CD4-positive, alpha-beta memory T cell (primary cell): ENCODE measurements around the gene EML2. TPM values are rescaled to one million over a fixed set of nuclear protein-coding genes. Genes with fewer than 3 reads are reported as not detected.
"Not testable (repeated sequence)": the region's sequence is repeated elsewhere in the genome, so short reads cannot be mapped to it uniquely, and the experiment has no call there.

ENCODE experiments used
- CTCF ChIA-PET: fragments of 350-600 bp; sonication (Branson Sonifier 250); formaldehyde crosslinking; loops from one replicate; lab custom pipeline; 2021; ENCODE audit warnings: inconsistent platforms; ENCODE audit not compliant: partially characterized antibody; lab: Charles Lee
- POLR2A ChIA-PET: fragments of 350-600 bp; sonication (Branson Sonifier 250); formaldehyde crosslinking; loops from one replicate; lab custom pipeline; 2021; ENCODE audit not compliant: partially characterized antibody; lab: Charles Lee
- DNase-seq, 5 donors: peaks; one replicate each; pipeline versions ENCODE4 v3.0.0 to v3.0.0-alpha.2; 2020 to 2022; ENCODE audit warnings: mixed read lengths in 1 of 5
- H3K27ac ChIP-seq: one replicate; pipeline ENCODE4 v1.7.0; 2013; ENCODE audit warnings: low read depth, low read length
- H3K27me3 ChIP-seq: 2 replicates; pipeline ENCODE4 v1.7.0; 2013; ENCODE audit warnings: mild to moderate bottlenecking, low read length, moderate library complexity; ENCODE audit not compliant: insufficient read depth
- H3K36me3 ChIP-seq: 2 replicates; pipeline ENCODE4 v1.7.0; 2013; ENCODE audit warnings: mild to moderate bottlenecking, low read length, moderate library complexity; ENCODE audit not compliant: insufficient read depth
- H3K4me1 ChIP-seq: 2 replicates; pipeline ENCODE4 v1.7.0; 2013; ENCODE audit warnings: mild to moderate bottlenecking, low read length, moderate library complexity; ENCODE audit not compliant: insufficient read depth
- H3K4me3 ChIP-seq, 2 donors: one replicate each; pipeline ENCODE4 v1.7.0; 2013; ENCODE audit warnings: low read length in 2 of 2, mild to moderate bottlenecking in 1 of 2
- H3K9me3 ChIP-seq, 2 donors: one replicate each; pipeline ENCODE4 v1.7.0; 2013; ENCODE audit warnings: low read length in 2 of 2, control low read depth in 1 of 2; ENCODE audit not compliant: control insufficient read depth in 1 of 2
- H3K27ac Mint-ChIP-seq, 7 donors: one replicate each; pipeline ENCODE4 v1.8.0; 2020 to 2021; ENCODE audit warnings: mixed read lengths in 7 of 7, mild to moderate bottlenecking in 6 of 7, inconsistent platforms in 3 of 7, moderate library complexity in 3 of 7
- H3K27me3 Mint-ChIP-seq, 2 donors: one replicate each; pipeline ENCODE4 v1.8.0; 2020 to 2021; ENCODE audit warnings: mixed read lengths in 2 of 2
- H3K36me3 Mint-ChIP-seq, 2 donors: one replicate each; pipeline ENCODE4 v1.8.0; 2020 to 2021; ENCODE audit warnings: mixed read lengths in 2 of 2, inconsistent platforms in 1 of 2, mild to moderate bottlenecking in 1 of 2
- H3K4me1 Mint-ChIP-seq, 4 donors: one replicate each; pipeline ENCODE4 v1.8.0; 2020 to 2021; ENCODE audit warnings: mixed read lengths in 4 of 4, mild to moderate bottlenecking in 1 of 4
- H3K4me3 Mint-ChIP-seq, 8 donors: one replicate each; pipeline ENCODE4 v1.8.0; 2020 to 2021; ENCODE audit warnings: mixed read lengths in 8 of 8, mild to moderate bottlenecking in 7 of 8, moderate library complexity in 6 of 8, inconsistent platforms in 3 of 8
- H3K9me3 Mint-ChIP-seq, 8 donors: one replicate each; pipeline ENCODE4 v1.8.0; 2020 to 2021; ENCODE audit warnings: mixed read lengths in 8 of 8, mild to moderate bottlenecking in 5 of 8, inconsistent platforms in 3 of 8, moderate library complexity in 1 of 8
- intact Hi-C: fragments of 100-400 bp; cut with micrococcal nuclease; formaldehyde crosslinking; loops from one replicate; pipeline ENCODE4 v1.15.1; 2023
- polyA plus RNA-seq, 2 donors: library from polyadenylated mRNA; unstranded; fragments of 300-500 nt; fragmentation: Illumina TruSeq; gene quantifications; one replicate each; pipeline ENCODE4 v1.2.3, GENCODE V29; 2021
- total RNA-seq, 2 experiments: library from RNA; stranded (reverse); gene quantifications; one replicate each; pipeline ENCODE4 v1.2.3, GENCODE V29; 2021

Gene EML2
- total and polyA plus RNA-seq, 4 experiments from 2014 or later, result 11.0 to 78.0 (median 48.8) TPM

DNA sequence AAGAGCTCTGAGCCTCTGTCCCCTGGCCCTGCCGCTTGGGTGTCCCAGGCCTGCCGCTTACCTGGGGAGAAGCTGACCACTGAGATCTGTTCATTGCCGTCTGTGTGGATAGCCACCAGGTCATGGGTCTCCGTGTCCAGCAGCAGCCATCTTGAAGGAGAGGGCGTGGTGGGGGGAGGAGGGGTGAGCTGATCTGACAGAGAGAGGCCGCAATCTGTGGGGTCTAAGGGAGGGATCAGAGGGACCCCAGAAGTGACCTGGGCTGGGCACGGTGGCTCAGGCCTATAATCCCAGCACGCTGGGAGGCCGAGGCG lies 22.5 kb downstream of the EML2 start:
- ChIA-PET POLR2A (interaction anchor here (0.8 kb wide), 1 partner anchor 25 kb away, joined by 3 read pairs; no protein-coding TSS in a partner anchor), CTCF (interaction anchor here (1.6 kb wide), 1 partner anchor 22 kb away, joined by 4 read pairs; the partner anchor contains the start of gene EML2)
- Histone ChIP-seq H3K4me3 (no peak overlapping the region), H3K4me1 (peaks cover 7% of the 10 kb centered on the region), H3K9me3 (no peaks in the 10 kb centered on the region), H3K36me3 (peaks cover 24% of the 10 kb centered on the region), H3K27me3 (no peaks in the 10 kb centered on the region), H3K27ac (no peak overlapping the region)
- H3K9me3 Mint-ChIP-seq, result no peaks in the 10 kb centered on the region
- DNase-seq, result no peak
- peak overlapping the region in 2 of 7 donors; percentile 4 to 75 for H3K27ac Mint-ChIP-seq
- H3K27me3 Mint-ChIP-seq, result no peaks in the 10 kb centered on the region
- intact Hi-C loops, result no loop called here
- peaks cover 6 to 14% (median 10%) of the 10 kb centered on the region in 4 donors for H3K4me1 Mint-ChIP-seq
- H3K4me3 Mint-ChIP-seq, result no peak overlapping the region
- H3K36me3 Mint-ChIP-seq, result peaks cover 30 to 59% of the 10 kb centered on the region in 2 donors

DNA sequence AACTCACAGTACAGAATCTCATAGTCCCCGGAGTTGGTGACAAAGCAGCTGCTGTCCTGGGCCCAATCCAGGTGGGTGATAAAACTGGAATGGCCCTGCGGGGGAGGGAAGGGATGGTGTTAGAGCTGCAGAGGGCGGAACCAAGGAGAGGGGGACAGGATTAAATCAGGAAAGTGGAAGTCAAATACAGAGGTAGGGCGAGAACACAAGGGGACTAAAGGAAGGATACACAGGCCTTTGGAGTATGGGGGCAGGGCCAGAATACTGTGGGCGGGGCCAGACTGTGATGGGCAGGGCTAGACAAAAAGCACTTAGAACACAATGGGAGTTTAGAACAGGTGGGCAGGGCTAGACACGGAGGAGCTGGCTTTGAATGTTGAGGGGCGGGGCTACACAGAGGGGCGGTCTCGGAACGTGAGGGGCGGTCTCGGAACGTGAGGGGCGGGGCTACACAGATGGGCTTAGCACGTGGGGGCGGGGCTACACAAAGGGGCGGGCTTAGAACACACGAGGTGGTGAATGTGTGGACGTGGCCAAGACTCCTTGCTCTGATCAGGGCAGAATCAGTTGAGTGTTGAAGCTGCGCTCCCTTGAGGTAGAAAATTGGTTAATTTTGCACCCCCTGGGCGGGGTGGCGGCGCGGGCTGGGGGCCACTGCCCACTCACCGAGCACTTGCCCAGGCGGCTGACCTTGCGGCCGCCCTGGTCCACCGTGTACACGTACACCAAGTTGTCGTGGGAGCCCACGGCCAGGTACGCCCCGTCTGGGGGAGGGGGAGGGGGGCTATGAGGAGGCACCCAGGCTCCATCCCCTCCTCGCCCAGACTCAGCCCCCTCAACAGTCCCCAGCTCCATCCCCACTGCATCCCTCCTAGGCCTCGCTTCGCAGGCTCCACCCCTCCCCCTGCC lies 23.1 kb downstream of the EML2 start:
- ChIA-PET CTCF (interaction anchor here (1.6 kb wide), 1 partner anchor 23 kb away, joined by 4 read pairs; the partner anchor contains the start of gene EML2), POLR2A (interaction anchor here (0.6 to 0.8 kb wide), 3 partner anchors 25 to 984 kb away, joined by 3 read pairs; no protein-coding TSS in a partner anchor)
- H3K36me3 Mint-ChIP-seq, result peaks cover 30 to 54% of the 10 kb centered on the region in 2 donors
- H3K27me3 ChIP-seq, result no peaks in the 10 kb centered on the region
- H3K4me3 ChIP-seq, result no peak overlapping the region
- H3K4me3 Mint-ChIP-seq, result no peak overlapping the region
- no peaks in the 10 kb centered on the region for H3K27me3 Mint-ChIP-seq
- H3K9me3 ChIP-seq, result no peaks in the 10 kb centered on the region
- intact Hi-C loops, result no loop called here
- peak overlapping the region; percentile 44 to 88 (median 75) for H3K27ac Mint-ChIP-seq
- peaks cover 24% of the 10 kb centered on the region for H3K36me3 ChIP-seq
- H3K4me1 Mint-ChIP-seq, result peaks cover 6 to 14% (median 10%) of the 10 kb centered on the region in 4 donors
- H3K9me3 Mint-ChIP-seq, result no peaks in the 10 kb centered on the region
- peak; percentile 74 to 86 (median 77) for DNase-seq
- H3K27ac ChIP-seq, result peak overlapping the region; percentile 15
- H3K4me1 ChIP-seq, result peaks cover 7% of the 10 kb centered on the region

DNA sequence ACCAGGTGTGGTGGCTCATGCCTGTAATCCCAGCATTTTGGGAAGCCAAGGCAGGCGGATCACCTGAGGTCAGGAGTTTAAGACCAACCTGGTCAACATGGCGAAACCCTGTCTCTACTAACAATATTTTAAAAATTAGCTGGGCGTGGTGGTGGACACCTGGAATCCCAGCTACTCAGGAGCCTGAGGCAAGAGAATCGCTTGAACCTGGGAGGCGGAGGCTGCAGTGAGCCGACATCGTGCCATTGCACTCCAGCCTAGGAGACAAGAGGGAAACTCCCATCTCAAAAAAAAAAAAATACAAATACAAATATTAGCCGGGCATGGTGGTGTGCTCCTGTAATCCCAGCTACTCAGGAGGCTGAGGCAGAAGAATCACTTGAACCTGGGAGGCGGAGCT lies 24.1 kb downstream of the EML2 start:
- H3K9me3 ChIP-seq, H3K27me3 Mint-ChIP-seq, H3K4me3 Mint-ChIP-seq, intact Hi-C loops, H3K27ac ChIP-seq, H3K27ac Mint-ChIP-seq, H3K9me3 Mint-ChIP-seq, H3K27me3 ChIP-seq, H3K4me3 ChIP-seq, DNase-seq, H3K4me1 ChIP-seq: not testable (repeated sequence)
- ChIA-PET POLR2A (interaction anchor here (1.2 kb wide), 1 partner anchor 27 kb away, joined by 7 read pairs; no protein-coding TSS in a partner anchor), CTCF (interaction anchor here (1.3 to 1.4 kb wide), 2 partner anchors 9 to 27 kb away, joined by 3 to 7 read pairs; no protein-coding TSS in a partner anchor)
- Mint-ChIP-seq H3K36me3 (peaks cover 31 to 54% of the 10 kb centered on the region in 2 donors), H3K4me1 (peaks cover 6 to 14% (median 10%) of the 10 kb centered on the region in 4 donors)
- H3K36me3 ChIP-seq, result peaks cover 24% of the 10 kb centered on the region

DNA sequence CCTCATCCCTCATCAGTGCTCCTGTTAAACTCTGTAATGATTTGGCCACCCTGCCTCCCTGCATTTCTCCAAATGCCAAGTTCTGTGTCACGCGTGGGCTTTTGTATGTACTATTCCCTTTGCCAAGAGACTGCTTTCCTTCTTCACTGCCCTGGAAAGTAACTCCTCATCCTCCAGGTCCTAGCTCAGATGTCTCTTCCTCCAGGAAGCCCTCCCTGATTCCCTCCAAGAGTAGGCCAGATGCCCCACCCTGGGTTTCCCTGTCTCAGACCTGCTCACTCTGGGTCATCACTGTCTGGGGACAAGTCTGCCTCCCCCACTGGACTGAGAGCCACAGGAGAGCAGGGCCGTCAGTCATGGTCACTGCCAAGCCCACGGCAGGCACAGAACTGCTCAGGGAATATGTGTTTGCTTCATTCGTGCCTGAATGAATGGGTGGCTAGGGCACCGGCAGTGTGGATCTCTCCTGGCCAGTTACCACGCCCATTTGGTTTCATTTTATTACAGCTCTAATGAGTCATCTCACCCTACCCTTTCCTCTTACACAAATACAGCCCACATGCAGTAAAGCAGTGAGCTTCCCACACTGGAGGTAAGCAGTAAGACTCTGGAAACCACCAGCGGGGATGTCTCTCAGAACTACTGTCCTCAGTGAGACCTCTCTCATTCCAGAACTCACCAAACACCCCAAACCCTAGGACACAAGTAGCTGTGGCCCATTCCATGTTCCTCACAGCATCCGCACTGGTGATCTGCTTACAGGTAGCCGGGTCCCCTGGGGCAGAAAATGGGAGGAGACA lies 25.1 kb downstream of the EML2 start:
- Mint-ChIP-seq H3K9me3 (peaks cover 0 to 4% (median under 1%) of the 10 kb centered on the region in 8 donors), H3K27me3 (no peaks in the 10 kb centered on the region), H3K36me3 (peaks cover 36 to 57% of the 10 kb centered on the region in 2 donors), H3K4me3 (no peak overlapping the region), H3K4me1 (peaks cover 6 to 14% (median 10%) of the 10 kb centered on the region in 4 donors), H3K27ac (peak overlapping the region; percentile 18 to 84 (median 63))
- peaks cover 7% of the 10 kb centered on the region for H3K4me1 ChIP-seq
- CTCF ChIA-PET, result interaction anchor here (0.7 to 2.0 kb wide), 4 partner anchors 8 to 28 kb away, joined by 3 to 11 read pairs (median 5); no protein-coding TSS in a partner anchor
- no peaks in the 10 kb centered on the region for H3K9me3 ChIP-seq
- DNase-seq, result peak in 2 of 5 donors; percentile 19 to 50
- no peaks in the 10 kb centered on the region for H3K27me3 ChIP-seq
- no peak overlapping the region for H3K27ac ChIP-seq
- no peak overlapping the region for H3K4me3 ChIP-seq
- H3K36me3 ChIP-seq, result peaks cover 17% of the 10 kb centered on the region
- POLR2A ChIA-PET, result interaction anchor here (1.2 kb wide), 1 partner anchor 28 kb away, joined by 7 read pairs; no protein-coding TSS in a partner anchor
- intact Hi-C loops, result no loop called here

DNA sequence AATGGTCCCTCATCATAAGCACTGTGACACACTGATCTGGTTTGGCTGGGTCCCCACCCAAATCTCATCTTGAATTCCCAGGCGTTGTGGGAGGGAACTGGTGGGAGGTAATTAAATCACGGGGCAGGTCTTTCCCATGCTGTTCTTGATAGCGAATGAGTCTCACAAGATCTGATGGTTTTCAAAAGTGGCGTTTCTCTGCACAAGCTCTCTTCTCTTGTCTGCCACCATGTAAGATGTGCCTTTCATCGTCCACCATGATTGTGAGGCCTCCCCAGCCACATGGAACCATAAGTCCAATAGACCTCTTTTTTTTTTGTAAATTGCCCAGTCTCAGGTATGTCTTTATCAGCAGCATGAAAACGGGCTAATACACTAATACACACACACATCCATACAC lies 30.2 kb downstream of the EML2 start:
- peaks cover 9% of the 10 kb centered on the region for H3K4me1 ChIP-seq
- ChIA-PET CTCF (interaction anchor here (6.1 to 7.3 kb wide), 2 partner anchors 33 to 37 kb away, joined by 28 to 121 read pairs; no protein-coding TSS in a partner anchor), POLR2A (interaction anchor here (0.6 kb wide), 1 partner anchor 151 kb away, joined by 5 read pairs; no protein-coding TSS in a partner anchor)
- H3K4me3 ChIP-seq, result no peak overlapping the region
- no peaks in the 10 kb centered on the region for H3K9me3 ChIP-seq
- H3K36me3 ChIP-seq, result no peaks in the 10 kb centered on the region
- intact Hi-C loops, result no loop called here
- no peak overlapping the region for H3K4me3 Mint-ChIP-seq
- peaks cover 0 to 6% (median 2%) of the 10 kb centered on the region in 8 donors for H3K9me3 Mint-ChIP-seq
- H3K36me3 Mint-ChIP-seq, result peaks cover 27 to 39% of the 10 kb centered on the region in 2 donors
- no peaks in the 10 kb centered on the region for H3K27me3 ChIP-seq
- H3K27ac ChIP-seq, result no peak overlapping the region
- H3K27ac Mint-ChIP-seq, result peak overlapping the region in 1 of 7 donors; percentile 15
- peaks cover 2 to 9% (median 7%) of the 10 kb centered on the region in 4 donors for H3K4me1 Mint-ChIP-seq
- no peak for DNase-seq
- no peaks in the 10 kb centered on the region for H3K27me3 Mint-ChIP-seq

DNA sequence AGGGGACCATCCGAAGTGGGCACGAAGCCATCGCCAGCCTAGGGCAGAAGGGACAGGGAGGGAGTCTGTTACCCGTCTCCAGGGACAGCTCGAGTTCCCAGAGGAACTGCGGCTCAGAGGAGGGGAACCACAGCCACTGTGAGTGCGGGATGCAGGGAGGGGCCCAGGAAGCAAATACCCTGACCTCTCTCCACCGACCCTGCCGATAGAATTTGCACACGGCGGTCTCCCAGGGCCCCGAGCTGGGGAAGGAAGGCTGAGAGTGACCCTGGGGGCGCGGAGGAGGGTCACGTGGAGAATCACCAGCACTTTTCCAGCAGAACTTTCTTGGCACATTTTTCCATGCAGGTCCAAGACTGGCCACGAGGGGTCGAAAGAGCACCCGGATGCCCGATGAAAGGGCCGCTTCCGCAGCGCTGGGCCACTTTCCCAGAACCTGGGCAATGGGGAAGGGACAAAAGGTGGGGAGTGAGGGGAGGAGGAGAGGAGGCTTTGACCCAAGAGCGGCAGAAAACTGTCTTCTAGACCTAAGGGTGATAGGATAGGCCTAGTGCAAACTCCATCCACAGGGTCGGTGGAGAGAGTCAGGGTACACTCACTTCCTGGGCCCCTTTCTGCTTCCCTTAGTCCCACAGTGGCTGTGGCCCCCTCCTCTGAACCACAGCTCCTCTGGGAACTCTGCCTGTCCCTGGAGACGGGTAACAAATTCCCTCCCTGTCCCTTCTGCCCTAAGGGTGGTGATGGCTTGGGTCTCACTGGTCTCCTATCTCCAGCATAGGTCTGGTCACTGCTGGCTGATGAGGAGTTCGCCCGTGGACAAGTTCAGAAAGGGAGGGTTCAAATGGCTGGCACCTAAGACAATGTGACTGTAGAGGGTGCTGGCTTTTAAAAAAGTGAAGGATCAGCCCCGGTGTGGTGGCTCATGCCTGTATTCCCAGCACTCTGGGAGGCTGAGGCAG lies 31.8 kb downstream of the EML2 start:
- H3K4me3 Mint-ChIP-seq, result peak overlapping the region in 3 of 8 donors; percentile 44 to 65 (median 54)
- no peak overlapping the region for H3K27ac ChIP-seq
- intact Hi-C loops, result loop anchor here (1.0 kb wide), 2 partner anchors 36 to 74 kb away; no protein-coding TSS in a partner anchor
- H3K9me3 Mint-ChIP-seq, result peaks cover 0 to 7% (median 2%) of the 10 kb centered on the region in 8 donors
- H3K4me1 ChIP-seq, result peaks cover 9% of the 10 kb centered on the region
- DNase-seq, result peak in 4 of 5 donors; percentile 14 to 36 (median 20)
- H3K9me3 ChIP-seq, result no peaks in the 10 kb centered on the region
- peaks cover 2% of the 10 kb centered on the region for H3K27me3 ChIP-seq
- ChIA-PET POLR2A (interaction anchor here (3.3 kb wide), 1 partner anchor 35 kb away, joined by 29 read pairs; no protein-coding TSS in a partner anchor), CTCF (interaction anchor here (0.6 to 7.3 kb wide), 8 partner anchors 11 to 107 kb away, joined by 3 to 121 read pairs (median 4); no protein-coding TSS in a partner anchor)
- peaks cover 20 to 25% of the 10 kb centered on the region in 2 donors for H3K36me3 Mint-ChIP-seq
- peaks cover 7 to 9% of the 10 kb centered on the region in 2 donors for H3K27me3 Mint-ChIP-seq
- H3K27ac Mint-ChIP-seq, result peak overlapping the region in 4 of 7 donors; percentile 4 to 89 (median 42)
- no peak overlapping the region for H3K4me3 ChIP-seq
- H3K36me3 ChIP-seq, result no peaks in the 10 kb centered on the region
- H3K4me1 Mint-ChIP-seq, result peaks cover 5 to 11% (median 8%) of the 10 kb centered on the region in 4 donors
